ENCODE data around the gene PARD3B.
A peak's percentile ranks its signal among the peaks of the same experiment; 100 is the strongest.
"Not testable (repeated sequence)": the region's sequence is repeated elsewhere in the genome, so short reads cannot be mapped to it uniquely, and the experiment has no call there.

PARD3B gene

DNA sequence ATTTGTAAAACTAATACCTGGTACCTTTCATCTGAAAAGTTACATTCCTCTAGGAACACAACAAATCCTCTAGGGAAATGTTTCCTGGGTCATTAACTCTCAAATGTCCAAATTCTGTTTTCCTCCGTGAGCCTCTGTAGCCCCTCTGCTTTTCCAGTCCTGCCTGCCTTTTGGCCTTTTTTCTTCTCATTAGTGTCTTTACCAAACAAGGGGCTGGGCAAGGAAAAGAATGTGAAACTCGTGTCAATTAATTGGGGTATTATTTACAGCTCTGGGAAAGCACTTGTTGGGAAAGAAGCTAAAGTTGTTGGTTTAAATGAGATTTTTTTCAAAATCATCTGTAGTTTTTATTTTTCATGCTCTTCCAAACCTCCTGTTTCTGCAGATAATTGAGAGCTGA is 938.9 kb downstream of the PARD3B start:
- H3K4me3 ChIP-seq (replicated peaks; ENCODE audit: low read depth, low read length), result no peak overlapping the region
- no peak for DNase-seq (ENCODE audit: low read depth)
- TF ChIP-seq, protein P1, sequence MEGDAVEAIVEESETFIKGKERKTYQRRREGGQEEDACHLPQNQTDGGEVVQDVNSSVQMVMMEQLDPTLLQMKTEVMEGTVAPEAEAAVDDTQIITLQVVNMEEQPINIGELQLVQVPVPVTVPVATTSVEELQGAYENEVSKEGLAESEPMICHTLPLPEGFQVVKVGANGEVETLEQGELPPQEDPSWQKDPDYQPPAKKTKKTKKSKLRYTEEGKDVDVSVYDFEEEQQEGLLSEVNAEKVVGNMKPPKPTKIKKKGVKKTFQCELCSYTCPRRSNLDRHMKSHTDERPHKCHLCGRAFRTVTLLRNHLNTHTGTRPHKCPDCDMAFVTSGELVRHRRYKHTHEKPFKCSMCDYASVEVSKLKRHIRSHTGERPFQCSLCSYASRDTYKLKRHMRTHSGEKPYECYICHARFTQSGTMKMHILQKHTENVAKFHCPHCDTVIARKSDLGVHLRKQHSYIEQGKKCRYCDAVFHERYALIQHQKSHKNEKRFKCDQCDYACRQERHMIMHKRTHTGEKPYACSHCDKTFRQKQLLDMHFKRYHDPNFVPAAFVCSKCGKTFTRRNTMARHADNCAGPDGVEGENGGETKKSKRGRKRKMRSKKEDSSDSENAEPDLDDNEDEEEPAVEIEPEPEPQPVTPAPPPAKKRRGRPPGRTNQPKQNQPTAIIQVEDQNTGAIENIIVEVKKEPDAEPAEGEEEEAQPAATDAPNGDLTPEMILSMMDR (IDR thresholded peaks at IDR 0.05; ENCODE audit: low read length, missing control alignments), result no peak

DNA sequence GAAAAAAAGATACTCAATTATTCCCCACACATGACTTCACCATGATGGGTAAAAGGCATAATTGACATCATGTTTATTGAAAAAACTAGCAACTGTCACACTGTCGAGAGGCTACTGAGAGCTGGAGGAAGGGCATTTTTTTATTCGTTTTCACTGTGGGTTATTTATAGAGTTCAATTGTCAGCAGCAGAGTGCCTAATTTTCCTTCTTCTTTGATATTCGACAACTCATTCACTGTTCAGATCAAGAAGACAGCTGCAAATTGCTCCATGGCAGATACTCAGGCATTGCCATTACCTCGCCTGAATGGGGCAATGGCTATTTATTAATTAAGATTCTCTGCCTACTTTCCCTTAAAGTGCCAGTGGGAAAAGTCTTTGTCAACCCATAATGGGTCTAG is 939.5 kb downstream of the PARD3B start:
- no peak for DNase-seq (ENCODE audit: low read depth)
- TF ChIP-seq, protein P1 (IDR thresholded peaks at IDR 0.05; ENCODE audit: low read length, missing control alignments), result no peak

DNA sequence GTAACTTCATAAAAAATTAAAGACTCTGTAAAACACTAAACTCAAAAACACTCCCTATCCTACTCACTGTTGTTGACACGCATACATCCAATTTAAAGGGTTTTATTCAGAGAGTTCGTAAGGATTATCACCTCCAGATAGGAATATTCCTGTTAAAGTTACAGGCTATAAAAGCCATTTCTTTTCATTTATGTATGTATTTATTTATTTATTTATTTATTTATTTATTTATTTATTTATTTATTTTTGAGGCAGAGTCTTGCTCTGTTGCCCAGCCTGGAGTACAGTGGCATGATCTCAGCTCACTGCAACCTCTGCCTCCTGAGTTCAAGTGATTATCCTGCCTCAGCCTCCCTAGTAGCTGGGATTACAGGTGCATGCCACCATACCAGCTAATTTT is 948.3 kb downstream of the PARD3B start:
- H3K4me3 ChIP-seq (replicated peaks; ENCODE audit: low read depth, low read length); DNase-seq (ENCODE audit: low read depth): not testable (repeated sequence)

More for the DNA sequence above, 939.5 kb downstream of the PARD3B start:
- no peak overlapping the region for H3K4me3 ChIP-seq (replicated peaks; ENCODE audit: low read depth, low read length)

DNA sequence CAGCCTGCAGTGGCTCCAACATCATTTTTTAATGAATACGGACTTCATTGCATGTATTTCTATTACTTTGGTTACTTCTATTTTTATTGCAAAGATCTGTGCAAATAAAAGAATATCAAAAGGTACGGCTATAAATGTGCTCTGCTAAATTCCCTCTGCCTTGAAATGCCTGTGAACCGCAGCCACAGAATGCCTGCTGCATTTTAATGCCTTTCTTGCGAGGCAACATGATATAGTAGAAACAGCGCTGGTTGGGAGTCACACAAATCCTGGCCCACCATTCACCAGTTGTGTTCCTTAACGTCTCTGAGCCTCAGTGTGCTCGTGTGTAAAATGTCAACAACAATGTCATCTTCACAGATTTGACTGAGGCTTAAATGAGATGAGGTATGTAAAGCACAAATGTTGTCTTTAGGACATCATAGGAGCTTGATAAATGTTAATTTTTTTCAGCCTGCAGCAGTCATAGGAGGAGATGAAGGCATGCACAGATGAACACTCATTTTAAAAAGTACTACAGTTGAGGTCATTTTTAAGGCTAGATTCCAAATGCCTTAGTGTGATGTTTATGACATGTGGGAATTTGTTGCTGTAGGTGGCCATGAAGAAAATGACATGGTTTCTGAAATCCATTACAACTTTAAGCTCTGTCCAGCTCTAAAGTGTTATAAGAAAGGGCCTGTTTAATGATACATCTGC is 949.4 kb downstream of the PARD3B start:
- TF ChIP-seq, protein P1 (IDR thresholded peaks at IDR 0.05; ENCODE audit: low read length, missing control alignments), result no peak

DNA sequence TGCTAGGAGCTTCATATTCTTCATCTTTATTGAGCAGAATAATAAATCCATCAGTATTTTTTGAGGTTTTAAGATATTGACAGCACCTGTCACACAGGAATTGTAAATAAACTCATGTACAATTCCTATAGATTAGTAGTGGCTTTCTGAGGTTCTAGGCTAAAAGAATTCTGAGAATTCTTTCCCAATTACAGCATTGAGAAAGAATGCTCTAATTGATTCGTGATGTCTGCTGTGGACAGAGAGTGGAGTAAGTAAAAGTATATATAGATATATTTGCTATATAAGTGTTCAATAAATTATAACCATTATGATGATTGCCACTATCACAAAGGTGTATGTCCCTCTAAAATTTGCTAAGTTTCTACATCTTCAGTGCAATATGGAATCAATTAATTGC is 950.5 kb downstream of the PARD3B start:
- TF ChIP-seq, protein P1 (IDR thresholded peaks at IDR 0.05; ENCODE audit: low read length, missing control alignments), result no peak
- peak; percentile 10 for DNase-seq (ENCODE audit: low read depth)
- no peak overlapping the region for H3K4me3 ChIP-seq (replicated peaks; ENCODE audit: low read depth, low read length)

More for the DNA sequence above, 949.4 kb downstream of the PARD3B start:
- DNase-seq (ENCODE audit: low read depth), result no peak
- no peak overlapping the region for H3K4me3 ChIP-seq (replicated peaks; ENCODE audit: low read depth, low read length)

DNA sequence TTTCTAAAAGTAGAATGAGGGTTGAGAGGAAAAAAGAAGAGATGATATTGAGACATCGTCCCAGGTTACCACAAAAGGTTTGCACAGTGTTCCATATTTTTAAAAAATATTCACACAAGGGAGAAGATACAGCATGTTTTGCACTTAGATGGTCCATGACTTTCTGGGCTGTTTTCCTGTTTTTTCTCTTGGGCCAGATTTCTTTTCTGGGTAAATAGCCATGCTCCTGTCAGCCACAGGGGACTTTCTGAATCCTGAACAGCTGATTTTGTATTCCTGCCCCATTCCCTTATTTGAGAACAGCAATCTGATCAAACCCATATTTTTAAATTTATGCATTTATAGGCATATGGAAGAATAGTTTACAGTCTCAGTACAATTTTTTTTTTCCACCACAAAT is 951.1 kb downstream of the PARD3B start:
- TF ChIP-seq, protein P1 (IDR thresholded peaks at IDR 0.05; ENCODE audit: low read length, missing control alignments), result no peak
- DNase-seq (ENCODE audit: low read depth), result no peak
- H3K4me3 ChIP-seq (replicated peaks; ENCODE audit: low read depth, low read length), result no peak overlapping the region

DNA sequence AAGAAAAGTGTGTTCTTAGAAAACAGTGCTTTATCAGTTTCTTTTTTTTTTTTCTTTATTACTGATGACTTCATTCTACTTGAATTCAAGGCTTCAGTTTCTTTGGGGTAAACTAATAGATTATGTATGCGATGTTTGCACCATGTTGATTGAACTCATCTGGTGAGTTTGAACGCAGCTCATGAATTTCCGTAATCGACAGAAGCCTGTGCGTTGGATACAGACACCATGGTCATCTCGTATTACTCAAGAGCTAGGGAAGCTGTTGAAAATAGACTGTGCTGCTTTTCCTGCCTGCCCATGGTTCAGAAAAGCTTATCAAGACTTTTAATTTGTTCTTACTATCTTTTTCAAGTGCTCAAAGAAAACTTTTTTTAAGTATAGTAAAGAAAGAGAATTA is 951.5 kb downstream of the PARD3B start:
- peak; percentile 80 for DNase-seq (ENCODE audit: low read depth)
- no peak overlapping the region for H3K4me3 ChIP-seq (replicated peaks; ENCODE audit: low read depth, low read length)
- TF ChIP-seq, protein P1 (IDR thresholded peaks at IDR 0.05; ENCODE audit: low read length, missing control alignments), result no peak

All from fibroblast of pulmonary artery (primary cell).